Small intestine (tissue), 7 donors: ENCODE measurements around the gene ZNF697. TPM values are rescaled to one million over a fixed set of nuclear protein-coding genes. Genes with fewer than 3 reads are reported as not detected.

ENCODE experiments used
- DNase-seq, 2 donors: peaks; one replicate each; pipeline versions ENCODE4 v3.0.0 to v3.0.0-alpha.2; 2013
- FAIRE-seq: peaks from 2 replicates; lab custom pipeline; 2012; peaks lifted over from hg19 to GRCh38; lab: Jason Lieb, UNC
- H3K27ac ChIP-seq, 3 donors: one replicate each; pipeline ENCODE4 v1.5.1; 2013; ENCODE audit warnings: low read length in 2 of 3, mild to moderate bottlenecking in 2 of 3, control low read depth in 1 of 3, inconsistent platforms in 1 of 3, low read depth in 1 of 3, moderate library complexity in 1 of 3
- H3K27me3 ChIP-seq, 3 donors: one replicate each; pipeline ENCODE4 v1.6.1; 2013; ENCODE audit warnings: low read length in 3 of 3, inconsistent platforms in 1 of 3; ENCODE audit not compliant: control insufficient read depth in 3 of 3, insufficient read depth in 3 of 3
- H3K36me3 ChIP-seq, 3 donors: one replicate each; pipeline ENCODE4 v1.6.1; 2013; ENCODE audit warnings: low read length in 3 of 3, inconsistent platforms in 1 of 3, low read depth in 1 of 3, mild to moderate bottlenecking in 1 of 3, moderate library complexity in 1 of 3; ENCODE audit not compliant: control insufficient read depth in 3 of 3, insufficient read depth in 2 of 3
- H3K4me1 ChIP-seq, 3 donors: one replicate each; pipeline ENCODE4 v1.6.1; 2013; ENCODE audit warnings: low read length in 2 of 3, inconsistent platforms in 1 of 3, low read depth in 1 of 3, mild to moderate bottlenecking in 1 of 3, moderate library complexity in 1 of 3; ENCODE audit not compliant: control insufficient read depth in 3 of 3, insufficient read depth in 2 of 3
- H3K4me3 ChIP-seq, 3 donors: one replicate each; pipeline ENCODE4 v1.5.1; 2013; ENCODE audit warnings: low read length in 3 of 3, control low read depth in 1 of 3, inconsistent platforms in 1 of 3, low read depth in 1 of 3, mild to moderate bottlenecking in 1 of 3, moderate library complexity in 1 of 3
- H3K9me3 ChIP-seq, 2 donors: one replicate each; pipeline ENCODE4 v1.6.1; 2013; ENCODE audit warnings: low read depth in 1 of 2, low read length in 1 of 2; ENCODE audit not compliant: control insufficient read depth in 2 of 2, insufficient read depth in 1 of 2
- WGBS, 3 donors: extraction: QIAGEN DNeasy Blood & Tissue Kit; methylation state at CpG; one replicate each; pipeline ENCODE4 v1.1.7; 2013; 5-methylcytosine and 5-hydroxymethylcytosine counted together
- polyA plus RNA-seq, 4 donors: library from polyadenylated mRNA; stranded (reverse) in 3 of 4; unstranded in 1 of 4; fragments of 200-250 nt in 3 of 4; fragments of 120-200 nt in 1 of 4; gene quantifications; one replicate each; pipeline versions ENCODE4 v1.2.1 to v1.2.3, GENCODE V29; 2013
- donor health status: healthy with polysubstance abuse.
- donor health status: control.
- donor health status: control.
- donor health status: Bipolar disorder and iron deficiency.
- donor health status: healthy.

Gene ZNF697
- polyA plus RNA-seq, 4 donors: 1.3 to 8.2 (median 1.6) TPM

- WGBS, 3 donors: 68 to 81% (median 77%) methylated on average over 4 of the region's 4 CpGs
- no peak overlapping the region for H3K4me3 ChIP-seq
- no peaks in the 10 kb centered on the region for H3K27me3 ChIP-seq
- H3K4me1 ChIP-seq: peaks cover 2 to 40% (median 5%) of the 10 kb centered on the region in 3 donors
- no peak overlapping the region for H3K27ac ChIP-seq
- H3K36me3 ChIP-seq: peaks cover 0 to 4% (median 0%) of the 10 kb centered on the region in 3 donors
- no peak for FAIRE-seq
- no peaks in the 10 kb centered on the region for H3K9me3 ChIP-seq
- no peak for DNase-seq
These were observed 15.2 kb downstream of the ZNF697 start for GRCh38 chr1:119632841-119633240.

GRCh38 chr1:119632103-119632490, 16.0 kb downstream of the ZNF697 start:
- peak overlapping the region in 2 of 3 donors; percentile 64 to 87 for H3K27ac ChIP-seq
- DNase-seq: no peak
- no peak for FAIRE-seq
- H3K4me1 ChIP-seq: peaks cover 2 to 38% (median 5%) of the 10 kb centered on the region in 3 donors
- H3K27me3 ChIP-seq: no peaks in the 10 kb centered on the region
- H3K4me3 ChIP-seq: no peak overlapping the region
- peaks cover 0 to 6% (median 0%) of the 10 kb centered on the region in 3 donors for H3K36me3 ChIP-seq
- no peaks in the 10 kb centered on the region for H3K9me3 ChIP-seq
- WGBS, 3 donors: 64 to 71% (median 68%) methylated on average over 5 of the region's 5 CpGs

DNA sequence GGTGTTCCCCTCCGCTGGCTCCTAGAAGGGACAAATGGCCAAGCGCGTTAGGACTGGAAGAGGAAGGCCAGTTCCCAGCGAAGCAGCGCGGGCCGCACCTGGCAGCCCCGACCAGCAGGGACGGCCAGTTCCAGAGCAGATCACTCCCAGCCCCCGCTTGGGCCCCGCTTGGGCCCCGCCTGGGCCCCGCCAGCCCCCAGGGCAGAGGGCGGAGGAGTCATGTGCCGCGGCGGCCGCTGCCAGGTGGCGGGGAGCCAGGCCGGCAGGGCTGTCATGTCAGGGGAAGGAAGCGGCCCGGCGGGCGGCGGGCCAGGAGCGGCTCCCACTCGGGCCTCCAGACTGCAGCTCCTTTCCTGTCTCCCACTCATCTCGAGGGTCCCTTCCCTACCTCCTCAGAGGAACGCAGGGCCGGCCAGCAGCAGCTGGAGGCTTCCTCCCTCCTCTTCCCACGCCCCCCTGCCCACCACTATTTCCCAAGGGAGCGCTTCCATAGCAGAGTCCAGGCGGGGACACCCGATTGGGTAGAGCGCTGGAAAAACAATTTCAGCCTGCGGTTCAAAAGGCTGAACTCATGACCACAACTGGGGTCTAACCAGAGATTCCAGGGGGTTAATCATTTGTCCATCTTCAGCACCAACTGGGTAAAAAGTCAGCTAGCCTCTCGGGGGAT, 16.5 kb downstream of the ZNF697 start:
- no peaks in the 10 kb centered on the region for H3K27me3 ChIP-seq
- H3K9me3 ChIP-seq: no peaks in the 10 kb centered on the region
- H3K4me1 ChIP-seq: peaks cover 2 to 35% (median 6%) of the 10 kb centered on the region in 3 donors
- 4 to 8% (median 7%) methylated on average over 31 to 37 of the region's 37 CpGs for WGBS, 3 donors
- H3K27ac ChIP-seq: peak overlapping the region in 2 of 3 donors; percentile 64 to 87
- FAIRE-seq (no peak), DNase-seq (peak; percentile 81 to 94)
- H3K4me3 ChIP-seq: peak overlapping the region in 2 of 3 donors; percentile 27 to 32
- H3K36me3 ChIP-seq: peaks cover 0 to 8% (median 0%) of the 10 kb centered on the region in 3 donors

DNA sequence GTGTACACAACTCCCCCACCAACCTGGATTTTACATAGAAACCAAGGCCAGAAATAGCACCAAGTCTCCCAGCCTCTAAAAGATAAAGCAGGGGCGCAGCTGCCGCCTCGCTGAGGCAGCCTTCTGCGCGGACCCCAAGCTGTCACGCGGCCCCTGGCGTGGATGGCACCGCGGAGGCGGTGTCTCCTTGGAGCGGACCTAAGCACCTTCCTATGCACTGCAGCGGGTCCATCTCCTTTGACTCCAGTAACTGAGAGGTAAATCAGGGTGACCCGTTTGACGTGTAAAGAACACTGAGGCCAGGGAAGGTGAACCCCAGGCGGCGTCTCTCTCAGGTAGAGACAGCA, 17.0 kb downstream of the ZNF697 start:
- Histone ChIP-seq H3K36me3 (peaks cover 0 to 8% (median 0%) of the 10 kb centered on the region in 3 donors), H3K27ac (peak overlapping the region in 2 of 3 donors; percentile 58 to 87), H3K9me3 (no peaks in the 10 kb centered on the region), H3K4me1 (peaks cover 2 to 32% (median 6%) of the 10 kb centered on the region in 3 donors), H3K27me3 (no peaks in the 10 kb centered on the region), H3K4me3 (peak overlapping the region in 2 of 3 donors; percentile 20 to 32)
- 34 to 57% (median 38%) methylated on average over 17 of the region's 17 CpGs for WGBS, 3 donors
- no peak for DNase-seq
- no peak for FAIRE-seq

DNA sequence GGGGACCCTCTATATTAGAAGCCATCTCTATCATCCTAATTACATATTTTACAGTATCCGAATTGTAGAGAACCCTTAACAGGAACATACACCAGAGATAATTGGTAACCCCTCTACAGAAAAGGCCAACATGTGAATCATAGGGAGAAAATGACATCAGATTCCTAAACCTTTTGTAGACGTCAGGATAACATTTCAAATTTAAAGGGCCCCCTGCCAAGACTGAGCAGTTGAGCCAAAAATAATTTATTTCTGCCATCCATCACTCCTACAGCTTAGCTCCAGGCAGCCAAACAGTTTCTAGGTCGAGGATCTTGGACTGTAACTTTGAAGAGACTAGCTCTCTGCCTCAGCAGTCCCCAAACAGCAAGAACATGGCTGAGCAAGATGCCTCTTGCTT, 21.2 kb downstream of the ZNF697 start:
- Histone ChIP-seq H3K27me3 (no peaks in the 10 kb centered on the region), H3K36me3 (peaks cover 0 to 37% (median 5%) of the 10 kb centered on the region in 3 donors), H3K27ac (peak overlapping the region in 1 of 3 donors; percentile 35), H3K4me3 (no peak overlapping the region), H3K4me1 (peaks cover 0 to 22% (median 6%) of the 10 kb centered on the region in 3 donors), H3K9me3 (no peaks in the 10 kb centered on the region)
- WGBS, 3 donors: 50 to 76% (median 74%) methylated on average over 3 of the region's 3 CpGs
- DNase-seq: no peak
- no peak for FAIRE-seq

DNA sequence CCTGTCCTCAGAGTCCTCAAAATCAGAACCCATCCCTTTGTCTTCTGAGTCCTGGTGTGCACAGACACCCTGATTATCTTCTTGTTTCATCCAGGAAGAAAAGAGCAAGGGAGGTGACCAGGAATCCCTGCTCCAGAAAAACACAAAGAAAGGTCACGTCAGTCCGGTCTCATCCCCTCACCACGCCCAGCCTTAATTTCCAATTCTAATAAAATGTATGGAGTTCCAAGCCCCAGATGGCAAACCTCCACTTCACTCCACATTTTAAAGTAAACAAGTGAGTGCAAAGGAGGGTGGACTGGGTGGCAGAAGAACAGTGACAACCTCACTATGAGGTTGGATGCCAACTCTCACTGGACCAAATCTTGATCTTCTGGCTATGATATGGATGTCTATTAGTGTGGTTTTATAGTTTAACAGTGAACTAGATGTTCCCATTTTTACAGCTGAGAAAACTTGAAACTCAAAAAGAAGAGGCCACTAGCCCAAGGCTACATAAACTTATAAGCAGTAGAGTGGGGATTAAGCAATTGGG, 22.0 kb downstream of the ZNF697 start:
- Histone ChIP-seq H3K4me3 (no peak overlapping the region), H3K27ac (no peak overlapping the region), H3K27me3 (no peaks in the 10 kb centered on the region), H3K9me3 (no peaks in the 10 kb centered on the region), H3K36me3 (peaks cover 0 to 38% (median 5%) of the 10 kb centered on the region in 3 donors), H3K4me1 (peaks cover 0 to 18% (median 6%) of the 10 kb centered on the region in 3 donors)
- FAIRE-seq: no peak
- no peak for DNase-seq
- 85 to 96% (median 93%) methylated on average over 3 of the region's 3 CpGs for WGBS, 3 donors

- Histone ChIP-seq H3K27ac (no peak overlapping the region), H3K4me3 (no peak overlapping the region), H3K9me3 (no peaks in the 10 kb centered on the region), H3K36me3 (peaks cover 0 to 38% (median 5%) of the 10 kb centered on the region in 3 donors), H3K27me3 (no peaks in the 10 kb centered on the region), H3K4me1 (peaks cover 0 to 6% (median 4%) of the 10 kb centered on the region in 3 donors)
- 91 to 94% (median 92%) methylated on average over 27 to 30 of the region's 30 CpGs for WGBS, 3 donors
- FAIRE-seq (no peak), DNase-seq (no peak)
These were observed 24.4 kb downstream of the ZNF697 start for GRCh38 chr1:119623678-119624077.

DNA sequence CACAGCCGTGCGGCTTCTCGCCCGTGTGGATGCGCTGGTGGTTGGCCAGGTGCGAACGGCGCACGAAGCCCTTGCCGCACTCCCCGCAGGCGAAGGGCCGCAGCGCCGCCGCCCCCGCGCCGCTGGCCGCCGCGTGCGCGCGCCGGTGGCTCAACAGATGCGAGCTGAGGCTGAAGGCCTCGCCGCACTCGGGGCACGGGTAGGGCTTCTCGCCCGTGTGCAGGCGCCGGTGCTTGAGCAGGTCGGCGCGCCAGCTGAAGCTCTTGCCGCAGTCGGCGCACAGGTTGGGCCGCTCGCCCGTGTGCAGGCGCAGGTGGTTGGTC, 24.9 kb downstream of the ZNF697 start:
- Histone ChIP-seq H3K27ac (no peak overlapping the region), H3K27me3 (no peaks in the 10 kb centered on the region), H3K9me3 (no peaks in the 10 kb centered on the region), H3K4me1 (peaks cover 0 to 6% (median 4%) of the 10 kb centered on the region in 3 donors), H3K4me3 (no peak overlapping the region), H3K36me3 (peaks cover 0 to 38% (median 5%) of the 10 kb centered on the region in 3 donors)
- no peak for DNase-seq
- 95 to 97% (median 96%) methylated on average over 40 to 45 of the region's 45 CpGs for WGBS, 3 donors
- no peak for FAIRE-seq
